HepG2 (cell line): ENCODE data around the gene UBE2L6. TPM values are rescaled to one million over a fixed set of nuclear protein-coding genes. Genes with fewer than 3 reads are reported as not detected.

Experiments used
- ARID4A ChIP-seq: sonication (generic); formaldehyde crosslinking; IDR thresholded peaks from 2 replicates; pipeline ENCODE4 v1.5.0; 2020; ENCODE audit warnings: mild to moderate bottlenecking, missing genetic modification reagents, borderline replicate concordance
- ATF4 ChIP-seq, 2 experiments: fragments of 450-650 bp in 1 of 2; sonication (generic) in 1 of 2; formaldehyde crosslinking; IDR thresholded peaks; 2 replicates each; pipeline versions ENCODE4 v1.5.0 to v1.8.0; 2020 to 2022; ENCODE audit warnings: mild to moderate bottlenecking in 1 of 2, missing genetic modification reagents in 1 of 2
- ATF7 ChIP-seq, 2 experiments: fragments of 450-650 bp in 1 of 2; sonication (generic) in 1 of 2; formaldehyde crosslinking in 1 of 2; IDR thresholded peaks; 2 replicates each; pipeline versions ENCODE4 v1.4.0 to v1.6.1; 2016 to 2020; ENCODE audit warnings: antibody characterized with exemption in 1 of 2, mild to moderate bottlenecking in 1 of 2, missing genetic modification reagents in 1 of 2
- BCLAF1 ChIP-seq: fragments of 450-650 bp; IDR thresholded peaks from 2 replicates; pipeline ENCODE4 v1.6.1; 2017; ENCODE audit warnings: mild to moderate bottlenecking
- BRD4 ChIP-seq: sonication (generic); formaldehyde crosslinking; IDR thresholded peaks from 2 replicates; pipeline ENCODE4 v1.4.0; 2020; ENCODE audit warnings: missing genetic modification reagents
- CBX5 ChIP-seq: sonication (generic); formaldehyde crosslinking; IDR thresholded peaks from 2 replicates; pipeline ENCODE4 v1.4.0; 2020; ENCODE audit warnings: missing genetic modification reagents, borderline replicate concordance
- MEF2D ChIP-seq: sonication (generic); formaldehyde crosslinking; IDR thresholded peaks from 2 replicates; pipeline ENCODE4 v1.5.1; 2020; ENCODE audit warnings: mild to moderate bottlenecking, missing genetic modification reagents
- NFKBIZ ChIP-seq: IDR thresholded peaks from 2 replicates; pipeline ENCODE4 v1.6.1; 2018; ENCODE audit warnings: missing genetic modification reagents, missing compliant biosample characterization
- PHF8 ChIP-seq: sonication (generic); formaldehyde crosslinking; IDR thresholded peaks from 2 replicates; pipeline ENCODE4 v1.5.0; 2020; ENCODE audit warnings: missing genetic modification reagents
- STAG1 ChIP-seq: sonication (generic); formaldehyde crosslinking; IDR thresholded peaks from 2 replicates; pipeline ENCODE4 v1.4.0; 2020; ENCODE audit warnings: missing genetic modification reagents
- ZFP90 ChIP-seq: sonication (generic); formaldehyde crosslinking; IDR thresholded peaks from 2 replicates; pipeline ENCODE4 v1.8.0; 2022; ENCODE audit warnings: missing genetic modification reagents, mild to moderate bottlenecking, inconsistent platforms, borderline replicate concordance
- ZKSCAN8 ChIP-seq: IDR thresholded peaks from 2 replicates; pipeline ENCODE4 v1.6.1; 2016; ENCODE audit warnings: borderline replicate concordance, missing genetic modification reagents, missing compliant biosample characterization
- ZMYM2 ChIP-seq: sonication (generic); formaldehyde crosslinking; IDR thresholded peaks from 2 replicates; pipeline ENCODE4 v1.8.0; 2022; ENCODE audit warnings: mild to moderate bottlenecking, missing genetic modification reagents
- polyA plus RNA-seq, 8 experiments: library from polyadenylated mRNA; depleted of rRNA in 3 of 8; stranded (reverse) in 7 of 8; unstranded in 1 of 8; fragments of >200 nt; fragmentation: Illumina TruSeq in 4 of 8; extraction: Trizol in 4 of 8; gene quantifications; 2 replicates each; pipeline versions ENCODE4 v1.2.1 to v1.2.3, GENCODE V29; 2011 to 2016; ENCODE audit warnings: low read depth in 4 of 8, missing spikeins in 1 of 8, mixed read lengths in 1 of 8; ENCODE audit not compliant: insufficient read depth in 1 of 8
- total RNA-seq, 5 experiments: library from RNA; depleted of rRNA; stranded (reverse); fragments of >200 nt; fragmentation: Illumina TruSeq; extraction: Trizol; gene quantifications; 2 replicates each; pipeline ENCODE4 v1.2.3, GENCODE V29; 2016; ENCODE audit warnings: low read depth in 1 of 5
- TF ChIP-seq, protein P1 (sequence below): IDR thresholded peaks from 2 replicates; pipeline ENCODE4 v1.6.1; 2016; ENCODE audit warnings: low read depth
- TF ChIP-seq, protein P2 (sequence below): sonication (generic); formaldehyde crosslinking; IDR thresholded peaks from 2 replicates; pipeline ENCODE4 v1.9.0; 2022; ENCODE audit warnings: low read depth, missing genetic modification reagents

Gene UBE2L6
- total and polyA plus RNA-seq, 2 of the 13 experiments (the other 11 are each of a cell fraction or from before 2014, with no cell fraction given), result 30.3 to 30.4 TPM

DNA sequence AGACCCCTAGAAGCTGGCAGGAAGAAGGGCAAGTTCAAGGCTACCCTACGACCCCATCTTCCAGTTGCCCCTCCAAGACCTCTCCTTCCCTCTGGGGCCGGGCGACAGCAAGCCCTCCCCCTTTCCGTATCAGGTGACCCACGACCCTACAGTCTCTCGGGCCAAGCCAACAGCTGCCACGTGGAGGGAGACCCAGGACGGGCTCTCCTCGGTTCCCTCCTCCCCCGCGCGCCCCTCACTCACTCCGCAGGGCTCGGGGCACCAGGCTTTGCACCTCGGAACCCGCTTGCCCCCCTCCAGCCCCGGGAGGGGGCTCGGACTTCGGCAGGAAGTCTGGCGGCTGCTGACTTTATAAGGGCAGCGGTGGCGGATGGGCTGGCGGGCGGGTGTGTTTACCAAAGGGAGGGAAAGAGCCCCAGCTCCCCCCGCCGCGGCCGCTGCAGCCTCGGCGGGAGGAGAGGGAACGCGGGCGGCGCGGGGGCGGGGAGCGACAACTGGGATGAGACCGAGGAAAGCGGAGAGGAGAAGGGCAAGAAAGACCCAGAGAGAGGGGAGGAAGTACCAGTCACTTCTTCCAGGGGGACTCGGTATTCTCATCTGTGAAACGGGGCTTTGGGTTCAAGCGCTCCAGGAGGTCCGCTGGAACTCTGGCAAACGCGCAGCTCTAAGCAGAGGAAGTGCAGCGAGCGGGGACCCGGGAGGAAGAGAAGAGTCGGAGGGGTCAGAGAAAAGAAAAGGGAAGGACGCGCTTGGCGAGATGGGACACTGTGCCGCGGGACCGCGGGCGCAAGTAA lies 52.7 kb downstream of the UBE2L6 start (continued):
- TF ChIP-seq MEF2D (CRISPR knock-in tag) (peak; percentile 31; the same call in 1 of the 2 replicates), ATF4 (CRISPR knock-in tag; IDR thresholded peaks at IDR 0.05) (peak in 1 of 2 experiments; percentile 71; a peak in 2 of 4 replicates), BRD4 (CRISPR knock-in tag) (no peak; the same call in 1 of the 2 replicates), BCLAF1 (no peak), ARID4A (CRISPR knock-in tag) (peak; percentile 67; the same call in 1 of the 2 replicates), ATF7 (IDR thresholded peaks at IDR 0.05) (no peak), ATF7 (CRISPR knock-in tag; IDR thresholded peaks at IDR 0.05) (no peak), ZFP90 (no peak), ZKSCAN8 (CRISPR knock-in tag) (no peak), PHF8 (peak; percentile 62; the same call in 1 of the 2 replicates), CBX5 (CRISPR knock-in tag) (no peak), NFKBIZ (CRISPR knock-in tag) (0 out of 2 replicates have a peak, but pooled peaks have one; percentile 19), STAG1 (CRISPR knock-in tag) (no peak), ZMYM2 (0 out of 2 replicates have a peak, but pooled peaks have one; percentile 1)
- TF ChIP-seq, protein P1, sequence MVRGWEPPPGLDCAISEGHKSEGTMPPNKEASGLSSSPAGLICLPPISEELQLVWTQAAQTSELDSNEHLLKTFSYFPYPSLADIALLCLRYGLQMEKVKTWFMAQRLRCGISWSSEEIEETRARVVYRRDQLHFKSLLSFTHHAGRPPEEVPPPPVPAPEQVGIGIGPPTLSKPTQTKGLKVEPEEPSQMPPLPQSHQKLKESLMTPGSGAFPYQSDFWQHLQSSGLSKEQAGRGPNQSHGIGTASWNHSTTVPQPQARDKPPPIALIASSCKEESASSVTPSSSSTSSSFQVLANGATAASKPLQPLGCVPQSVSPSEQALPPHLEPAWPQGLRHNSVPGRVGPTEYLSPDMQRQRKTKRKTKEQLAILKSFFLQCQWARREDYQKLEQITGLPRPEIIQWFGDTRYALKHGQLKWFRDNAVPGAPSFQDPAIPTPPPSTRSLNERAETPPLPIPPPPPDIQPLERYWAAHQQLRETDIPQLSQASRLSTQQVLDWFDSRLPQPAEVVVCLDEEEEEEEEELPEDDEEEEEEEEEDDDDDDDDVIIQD, result 0 out of 2 replicates have a peak, but pooled peaks have one; percentile 7
- TF ChIP-seq, protein P2, sequence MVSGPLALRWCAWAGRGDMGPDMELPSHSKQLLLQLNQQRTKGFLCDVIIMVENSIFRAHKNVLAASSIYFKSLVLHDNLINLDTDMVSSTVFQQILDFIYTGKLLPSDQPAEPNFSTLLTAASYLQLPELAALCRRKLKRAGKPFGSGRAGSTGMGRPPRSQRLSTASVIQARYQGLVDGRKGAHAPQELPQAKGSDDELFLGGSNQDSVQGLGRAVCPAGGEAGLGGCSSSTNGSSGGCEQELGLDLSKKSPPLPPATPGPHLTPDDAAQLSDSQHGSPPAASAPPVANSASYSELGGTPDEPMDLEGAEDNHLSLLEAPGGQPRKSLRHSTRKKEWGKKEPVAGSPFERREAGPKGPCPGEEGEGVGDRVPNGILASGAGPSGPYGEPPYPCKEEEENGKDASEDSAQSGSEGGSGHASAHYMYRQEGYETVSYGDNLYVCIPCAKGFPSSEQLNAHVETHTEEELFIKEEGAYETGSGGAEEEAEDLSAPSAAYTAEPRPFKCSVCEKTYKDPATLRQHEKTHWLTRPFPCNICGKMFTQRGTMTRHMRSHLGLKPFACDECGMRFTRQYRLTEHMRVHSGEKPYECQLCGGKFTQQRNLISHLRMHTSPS (CRISPR knock-in tag), result peak; percentile 39; the same call in 1 of the 2 replicates
